HEK293 (cell line): ENCODE data around the gene SARS1.

ENCODE experiments used
- CTCF ChIP-seq: fragments of 450-650 bp; formaldehyde crosslinking; IDR thresholded peaks from 2 replicates; pipeline ENCODE4 v1.5.1; 2016; ENCODE audit warnings: missing biosample characterization, missing genetic modification characterization
- FEZF1 ChIP-seq: fragments of 450-650 bp; formaldehyde crosslinking; IDR thresholded peaks from 2 replicates; pipeline ENCODE4 v1.5.1; 2016; ENCODE audit warnings: missing biosample characterization, missing genetic modification characterization
- HIC1 ChIP-seq: fragments of 450-650 bp; formaldehyde crosslinking; IDR thresholded peaks from 2 replicates; pipeline ENCODE4 v1.5.1; 2016; ENCODE audit warnings: missing biosample characterization, missing genetic modification characterization
- KLF7 ChIP-seq: fragments of 450-650 bp; formaldehyde crosslinking; IDR thresholded peaks from 2 replicates; pipeline ENCODE4 v1.5.1; 2016; ENCODE audit warnings: missing biosample characterization, missing genetic modification characterization, borderline replicate concordance
- SP2 ChIP-seq: fragments of 450-650 bp; formaldehyde crosslinking; IDR thresholded peaks from 2 replicates; pipeline ENCODE4 v1.5.1; 2016; ENCODE audit warnings: missing biosample characterization, missing genetic modification characterization
- ZNF16 ChIP-seq: fragments of 450-650 bp; formaldehyde crosslinking; IDR thresholded peaks from 2 replicates; pipeline ENCODE4 v1.5.1; 2016; ENCODE audit warnings: low read depth, missing biosample characterization, missing genetic modification characterization
- ZNF214 ChIP-seq: fragments of 450-650 bp; formaldehyde crosslinking; IDR thresholded peaks from 2 replicates; pipeline ENCODE4 v1.5.1; 2017; ENCODE audit warnings: missing biosample characterization, mild to moderate bottlenecking, missing genetic modification characterization, borderline replicate concordance
- ZNF433 ChIP-seq: fragments of 450-650 bp; formaldehyde crosslinking; IDR thresholded peaks from 2 replicates; pipeline ENCODE4 v1.5.1; 2016; ENCODE audit warnings: missing biosample characterization, missing genetic modification characterization, low read depth
- ZNF513 ChIP-seq: fragments of 450-650 bp; IDR thresholded peaks from 2 replicates; pipeline ENCODE4 v1.5.1; 2018; ENCODE audit warnings: missing biosample characterization, missing genetic modification characterization
- ZNF549 ChIP-seq: fragments of 450-650 bp; IDR thresholded peaks from 2 replicates; pipeline ENCODE4 v1.5.1; 2018; ENCODE audit warnings: missing biosample characterization, missing genetic modification characterization, mild to moderate bottlenecking, inconsistent platforms, moderate library complexity
- ZNF707 ChIP-seq: fragments of 450-650 bp; formaldehyde crosslinking; IDR thresholded peaks from 2 replicates; pipeline ENCODE4 v1.5.1; 2016; ENCODE audit warnings: missing biosample characterization, missing genetic modification characterization

GRCh38 chr1:109225308-109225707 is 11.6 kb downstream of the SARS1 start:
- no peak for TF ChIP-seq CTCF (tag by site-specific recombination)
- TF ChIP-seq FEZF1: no peak
- TF ChIP-seq ZNF433 (tag by site-specific recombination): no peak
- TF ChIP-seq SP2 (tag by site-specific recombination): no peak
- TF ChIP-seq ZNF549 (tag by site-specific recombination): no peak
- TF ChIP-seq HIC1 (tag by site-specific recombination): no peak
- TF ChIP-seq KLF7 (tag by site-specific recombination): no peak
- no peak for TF ChIP-seq ZNF16
- TF ChIP-seq ZNF513 (tag by site-specific recombination): no peak
- TF ChIP-seq ZNF707 (tag by site-specific recombination): no peak
- TF ChIP-seq ZNF214 (tag by site-specific recombination): no peak
